ENCODE results near the gene FBRSL1. TPM values are rescaled to one million over a fixed set of nuclear protein-coding genes. Genes with fewer than 3 reads are reported as not detected.

The FBRSL1 gene
- total RNA-seq, 4 donors from 2014 or later: 14.4 to 28.1 (median 18.5) TPM

DNA sequence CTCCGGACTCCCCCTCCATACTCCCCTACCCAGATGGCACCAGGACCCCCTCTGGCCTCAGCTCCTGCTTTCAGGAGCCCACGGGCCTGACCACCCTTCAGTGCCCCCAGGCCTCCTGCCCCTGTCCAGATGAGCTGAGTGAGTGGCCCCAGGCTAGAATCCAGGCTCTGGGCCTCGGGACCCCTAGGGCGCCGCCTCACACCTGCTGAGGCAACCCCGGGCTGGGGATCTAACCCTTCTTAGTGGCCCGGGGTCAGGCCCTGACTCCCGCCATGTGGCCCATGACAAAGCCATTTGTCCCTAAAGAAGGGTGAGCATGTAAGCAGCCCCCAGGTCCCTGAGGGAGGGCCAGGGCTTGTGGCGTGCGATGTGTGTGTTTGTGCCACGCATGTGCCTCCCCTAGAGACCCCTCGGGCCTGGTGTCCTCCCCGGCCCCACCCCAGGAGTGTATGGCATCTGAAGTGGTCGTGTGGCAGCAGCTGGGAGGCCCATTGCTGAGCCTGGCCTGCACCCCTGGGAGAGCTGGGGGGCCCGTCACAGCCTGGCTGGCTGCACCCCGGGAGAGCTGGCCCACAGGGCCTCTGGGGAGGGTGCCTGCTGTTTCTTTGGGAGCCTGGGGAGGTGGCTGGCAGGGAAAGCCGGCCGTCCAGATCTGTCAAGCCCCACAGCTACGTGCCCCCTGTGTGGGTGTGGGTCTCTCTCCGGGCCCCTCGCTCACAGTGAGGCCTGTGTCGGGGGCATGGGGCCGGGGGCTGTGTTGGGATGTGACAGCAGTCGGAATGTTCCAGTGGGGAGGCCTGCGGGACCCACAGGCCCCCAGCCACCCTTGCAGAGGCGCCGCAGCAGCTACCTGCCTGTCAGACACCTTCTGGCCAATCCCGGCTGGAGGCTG, 7.8 kb downstream of the FBRSL1 start:
- H3K27me3 ChIP-seq: no peaks in the 10 kb centered on the region
- 86% methylated on average over 10 of the region's 28 CpGs for WGBS
- no peak overlapping the region for H3K27ac ChIP-seq (replicated peaks in 1 of 4)
- no peak for TF ChIP-seq POLR2A (IDR thresholded peaks at IDR 0.05; ENCODE audit: low read depth)
- no peak for TF ChIP-seq POLR2AphosphoS5 (IDR thresholded peaks at IDR 0.05)
- TF ChIP-seq EP300 (IDR thresholded peaks at IDR 0.05): no peak
- TF ChIP-seq, protein P1, sequence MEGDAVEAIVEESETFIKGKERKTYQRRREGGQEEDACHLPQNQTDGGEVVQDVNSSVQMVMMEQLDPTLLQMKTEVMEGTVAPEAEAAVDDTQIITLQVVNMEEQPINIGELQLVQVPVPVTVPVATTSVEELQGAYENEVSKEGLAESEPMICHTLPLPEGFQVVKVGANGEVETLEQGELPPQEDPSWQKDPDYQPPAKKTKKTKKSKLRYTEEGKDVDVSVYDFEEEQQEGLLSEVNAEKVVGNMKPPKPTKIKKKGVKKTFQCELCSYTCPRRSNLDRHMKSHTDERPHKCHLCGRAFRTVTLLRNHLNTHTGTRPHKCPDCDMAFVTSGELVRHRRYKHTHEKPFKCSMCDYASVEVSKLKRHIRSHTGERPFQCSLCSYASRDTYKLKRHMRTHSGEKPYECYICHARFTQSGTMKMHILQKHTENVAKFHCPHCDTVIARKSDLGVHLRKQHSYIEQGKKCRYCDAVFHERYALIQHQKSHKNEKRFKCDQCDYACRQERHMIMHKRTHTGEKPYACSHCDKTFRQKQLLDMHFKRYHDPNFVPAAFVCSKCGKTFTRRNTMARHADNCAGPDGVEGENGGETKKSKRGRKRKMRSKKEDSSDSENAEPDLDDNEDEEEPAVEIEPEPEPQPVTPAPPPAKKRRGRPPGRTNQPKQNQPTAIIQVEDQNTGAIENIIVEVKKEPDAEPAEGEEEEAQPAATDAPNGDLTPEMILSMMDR (IDR thresholded peaks at IDR 0.05): no peak
- intact Hi-C loops (cut with DNase I): loop anchor here (10.0 kb wide), 2 partner anchors 353 to 413 kb away; partner anchors contain the start of genes DDX51 and NOC4L
- H3K4me1 ChIP-seq: peaks cover 93 to 100% (median 100%) of the 10 kb centered on the region in 4 donors
- peaks cover 0 to 8% (median 2%) of the 10 kb centered on the region in 4 donors for H3K36me3 ChIP-seq
- no peak for DNase-seq (ENCODE audit: extremely low spot score)
- no peak overlapping the region for H3K4me3 ChIP-seq
- H3K9me3 ChIP-seq: no peaks in the 10 kb centered on the region

DNA sequence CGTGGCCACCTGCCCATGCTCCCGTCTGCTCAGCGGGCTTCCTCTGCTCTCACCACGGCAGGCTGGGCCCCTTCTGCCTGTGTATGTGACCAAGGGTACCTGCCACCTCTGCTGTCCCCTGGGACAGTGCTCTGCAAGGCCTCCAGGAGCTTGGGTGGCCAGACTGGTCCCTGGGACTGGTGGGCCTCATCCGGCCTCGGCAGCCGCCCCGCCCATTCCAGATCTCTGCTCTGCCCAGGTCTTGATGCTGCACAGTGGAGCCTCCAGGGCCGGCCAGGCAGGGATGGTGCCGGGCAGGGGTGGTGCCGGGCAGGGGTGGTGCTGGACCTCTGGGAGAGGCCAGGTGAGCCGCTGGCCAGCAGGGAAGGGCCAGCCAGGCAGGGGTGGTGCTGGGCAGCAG, 9.0 kb downstream of the FBRSL1 start:
- peaks cover 93 to 100% (median 100%) of the 10 kb centered on the region in 4 donors for H3K4me1 ChIP-seq
- WGBS: 91% methylated on average over 7 of the region's 12 CpGs

DNA sequence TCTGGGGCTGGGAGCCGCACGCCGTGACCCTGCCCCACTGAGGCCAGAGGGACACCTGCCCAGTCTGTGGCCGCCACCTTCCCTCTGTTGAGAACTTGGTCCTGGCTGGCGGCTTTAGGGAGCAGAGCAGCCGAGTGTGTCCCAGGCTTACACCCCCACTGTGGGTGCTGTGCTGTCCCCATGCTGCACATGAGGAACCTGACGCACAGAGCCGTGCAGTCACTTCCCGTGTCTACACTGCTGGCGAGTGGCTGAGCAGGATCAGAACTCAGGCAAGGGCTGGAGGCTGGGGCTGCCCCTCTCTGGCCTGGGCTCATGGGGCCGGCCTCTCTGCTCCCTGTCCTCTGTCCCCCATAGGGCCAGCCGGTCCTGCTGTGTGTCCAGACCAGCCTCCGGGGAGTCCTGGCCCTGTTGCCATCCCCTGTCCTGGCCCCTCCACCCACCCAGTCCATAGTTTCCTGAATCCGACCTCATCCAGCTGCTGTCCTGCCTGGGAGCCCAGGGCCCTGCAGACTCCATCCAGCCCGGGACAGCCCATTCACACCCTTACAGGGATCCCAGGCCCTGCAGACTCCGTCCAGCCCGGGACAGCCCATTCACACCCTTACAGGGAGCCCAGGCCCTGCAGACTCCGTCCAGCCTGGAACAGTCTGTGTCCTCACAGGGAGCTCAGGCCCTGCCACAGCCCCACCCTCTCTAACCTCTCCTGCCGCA, 10.3 kb downstream of the FBRSL1 start:
- intact Hi-C loops (cut with DNase I): no loop called here
- no peak for DNase-seq (ENCODE audit: extremely low spot score)
- no peak overlapping the region for H3K4me3 ChIP-seq
- WGBS: 77% methylated on average over 14 of the region's 19 CpGs
- H3K4me1 ChIP-seq: peaks cover 94 to 100% (median 100%) of the 10 kb centered on the region in 4 donors
- no peaks in the 10 kb centered on the region for H3K9me3 ChIP-seq
- H3K27ac ChIP-seq (replicated peaks in 1 of 4): no peak overlapping the region
- H3K36me3 ChIP-seq: peaks cover 0 to 5% (median 0%) of the 10 kb centered on the region in 4 donors
- TF ChIP-seq EP300 (IDR thresholded peaks at IDR 0.05): no peak
- no peak for TF ChIP-seq POLR2AphosphoS5 (IDR thresholded peaks at IDR 0.05)
- no peaks in the 10 kb centered on the region for H3K27me3 ChIP-seq

More for the DNA sequence above, 9.0 kb downstream of the FBRSL1 start:
- H3K27ac ChIP-seq (replicated peaks in 1 of 4): no peak overlapping the region
- intact Hi-C loops (cut with DNase I): loop anchor here (10.0 kb wide), 2 partner anchors 354 to 414 kb away; partner anchors contain the start of genes DDX51 and NOC4L
- TF ChIP-seq POLR2AphosphoS5 (IDR thresholded peaks at IDR 0.05) (no peak), POLR2A (IDR thresholded peaks at IDR 0.05; ENCODE audit: low read depth) (no peak), EP300 (IDR thresholded peaks at IDR 0.05) (no peak)
- TF ChIP-seq, protein P1 (IDR thresholded peaks at IDR 0.05): no peak
- H3K36me3 ChIP-seq: peaks cover 0 to 8% (median 0%) of the 10 kb centered on the region in 4 donors
- H3K27me3 ChIP-seq: no peaks in the 10 kb centered on the region
- DNase-seq (ENCODE audit: extremely low spot score): no peak
- no peaks in the 10 kb centered on the region for H3K9me3 ChIP-seq
- H3K4me3 ChIP-seq: no peak overlapping the region

DNA sequence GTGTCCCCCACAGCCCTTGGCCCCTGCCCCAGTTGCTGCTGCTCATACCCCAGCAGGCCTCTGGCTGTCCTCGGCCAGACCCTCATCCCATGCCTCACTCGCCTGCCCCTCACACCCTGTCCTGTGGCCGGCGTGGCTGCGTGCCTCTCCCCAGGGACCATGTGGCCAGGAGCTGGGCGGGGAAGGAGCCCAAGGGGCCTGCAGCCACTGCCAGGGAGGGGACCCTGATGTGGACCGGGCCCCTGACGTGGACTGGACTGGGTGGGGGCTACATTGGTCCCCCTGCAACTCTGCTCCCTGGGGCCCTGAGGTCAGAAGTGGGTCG, 10.9 kb downstream of the FBRSL1 start:
- TF ChIP-seq POLR2AphosphoS5 (IDR thresholded peaks at IDR 0.05) (no peak), EP300 (IDR thresholded peaks at IDR 0.05) (no peak), POLR2A (IDR thresholded peaks at IDR 0.05; ENCODE audit: low read depth) (no peak)
- TF ChIP-seq, protein P1 (IDR thresholded peaks at IDR 0.05): no peak
- intact Hi-C loops (cut with DNase I): no loop called here
- Histone ChIP-seq H3K27ac (replicated peaks in 1 of 4) (no peak overlapping the region), H3K9me3 (no peaks in the 10 kb centered on the region), H3K4me1 (peaks cover 94 to 100% (median 100%) of the 10 kb centered on the region in 4 donors), H3K36me3 (peaks cover 0 to 2% (median 0%) of the 10 kb centered on the region in 4 donors), H3K4me3 (no peak overlapping the region), H3K27me3 (no peaks in the 10 kb centered on the region)
- WGBS: 81% methylated on average over 4 of the region's 9 CpGs
- DNase-seq (ENCODE audit: extremely low spot score): no peak

All from esophagus muscularis mucosa (tissue), 4 donors.